Esophagus squamous epithelium (tissue), 5 donors: Measurements from ENCODE around the gene P2RY6. TPM values are rescaled to one million over a fixed set of nuclear protein-coding genes. Genes with fewer than 3 reads are reported as not detected.

Source experiments
- DNase-seq: peaks from one replicate; lab custom pipeline; 2025; lab: John Stamatoyannopoulos, UW
- H3K27ac ChIP-seq, 4 donors: fragments of 200-600 bp; sonication (generic); one replicate each; pipeline ENCODE4 v1.5.1; 2016 to 2019; ENCODE audit warnings: mild to moderate bottlenecking in 1 of 4
- H3K27me3 ChIP-seq, 4 donors: fragments of 200-600 bp; sonication (generic); 1 replicate in 3 of 4; 2 replicates in 1 of 4; pipeline versions ENCODE4 v1.5.1 to v1.6.0; 2017 to 2021; ENCODE audit warnings: antibody characterized with exemption in 1 of 4
- H3K36me3 ChIP-seq, 3 donors: fragments of 200-600 bp; sonication (generic); one replicate each; pipeline ENCODE4 v1.5.1; 2016 to 2019
- H3K4me1 ChIP-seq, 3 donors: fragments of 200-600 bp; sonication (generic); one replicate each; pipeline ENCODE4 v1.5.1; 2017 to 2019
- H3K4me3 ChIP-seq, 4 donors: fragments of 200-600 bp; sonication (generic); 1 replicate in 3 of 4; 2 replicates in 1 of 4; pipeline ENCODE4 v1.5.1; 2016 to 2019; ENCODE audit warnings: mild to moderate bottlenecking in 2 of 4, moderate library complexity in 1 of 4
- H3K9me3 ChIP-seq, 3 donors: fragments of 200-600 bp; sonication (generic); one replicate each; pipeline ENCODE4 v1.5.1; 2016 to 2019
- POLR2A ChIP-seq, 4 donors: fragments of 450-650 bp; IDR thresholded peaks; one replicate each; pipeline ENCODE4 v1.6.1; 2017; ENCODE audit warnings: antibody characterized with exemption in 4 of 4, mild to moderate bottlenecking in 4 of 4, moderate library complexity in 3 of 4
- WGBS, 2 donors: methylation state at CpG; one replicate each; pipeline ENCODE4 v1.1.5; 2018; 5-methylcytosine and 5-hydroxymethylcytosine counted together
- intact Hi-C: fragments of 100-400 bp; cut with DNase I; formaldehyde crosslinking; loops from one replicate; pipeline ENCODE4 v1.15.0; 2022
- total RNA-seq, 4 donors: library from RNA; depleted of rRNA; stranded (reverse); fragments of >200 nt; gene quantifications; one replicate each; pipeline ENCODE4 v1.1.0, GENCODE V29; 2016
- TF ChIP-seq, protein P1 (sequence below), 6 experiments: fragments of 450-650 bp in 4 of 6; fragments of 200-600 bp in 2 of 6; sonication (generic) in 2 of 6; IDR thresholded peaks; one replicate each; pipeline ENCODE4 v1.5.1; 2016 to 2019; ENCODE audit warnings: antibody characterized with exemption in 6 of 6, mild to moderate bottlenecking in 4 of 6, moderate library complexity in 4 of 6
- donor health status: DM: yes; HTN: yes; CAD: no.

The P2RY6 gene
- total RNA-seq, 4 donors from 2014 or later: 0.26 to 3.6 (median 1.3) TPM

DNA sequence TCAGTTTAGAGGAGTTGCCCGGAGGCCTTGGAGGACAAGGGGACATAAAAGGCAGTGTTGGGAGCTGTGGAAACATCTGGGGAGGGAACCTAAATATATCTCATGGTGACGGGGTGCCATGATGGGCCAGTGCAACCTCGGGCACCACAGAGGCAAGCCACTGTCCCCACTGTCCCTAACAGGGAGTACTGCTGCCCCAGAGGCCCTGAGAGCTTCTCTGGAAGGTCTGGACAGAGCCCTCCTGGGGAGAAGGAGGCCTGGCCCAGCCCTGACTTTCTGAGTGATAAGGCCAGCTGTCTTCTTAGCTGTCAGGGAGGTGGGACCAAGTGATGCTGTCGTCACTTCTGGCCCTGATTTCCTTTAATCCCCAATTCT, 5.5 kb upstream of the P2RY6 start:
- no peak for DNase-seq

DNA sequence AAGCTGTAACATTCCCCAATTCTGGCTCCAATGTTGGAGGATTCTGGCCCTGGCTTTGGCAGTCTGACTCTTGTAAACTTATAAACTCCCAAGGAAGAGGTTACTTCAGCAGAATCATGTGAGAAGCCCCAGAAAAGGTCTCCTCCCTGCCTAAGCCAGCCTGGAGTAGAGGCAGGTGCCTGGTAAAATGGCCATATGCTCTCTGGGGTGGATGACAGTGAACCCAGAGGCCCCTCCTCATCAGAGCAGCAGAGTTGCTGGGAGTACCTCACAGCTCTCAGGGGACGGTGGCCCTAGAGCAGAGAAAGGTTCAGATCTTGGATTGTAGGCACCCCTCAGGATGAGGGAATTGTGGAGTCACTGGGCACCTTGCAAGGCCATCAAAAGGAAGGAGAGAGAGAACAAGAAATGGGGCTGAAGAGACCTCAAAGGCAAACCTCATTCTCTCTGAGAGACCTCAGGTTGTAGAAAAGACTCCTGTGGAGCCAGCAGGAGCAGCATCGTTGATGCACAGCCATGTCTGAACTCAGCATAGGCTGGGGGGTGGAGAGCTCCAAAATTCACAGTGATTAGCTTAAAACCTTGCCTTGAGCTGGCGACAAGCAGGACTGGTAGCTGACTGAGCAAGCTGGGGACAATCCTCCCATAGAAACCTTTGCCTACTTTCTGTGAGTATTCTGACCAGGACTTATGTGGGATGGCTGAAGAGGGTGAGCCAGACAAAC, 4.9 kb upstream of the P2RY6 start:
- intact Hi-C loops: no loop called here
- H3K27me3 ChIP-seq: peaks cover 0 to 43% (median 4%) of the 10 kb centered on the region in 4 donors
- no peaks in the 10 kb centered on the region for H3K36me3 ChIP-seq
- H3K4me3 ChIP-seq: no peak overlapping the region
- H3K9me3 ChIP-seq: no peaks in the 10 kb centered on the region
- TF ChIP-seq, protein P1, sequence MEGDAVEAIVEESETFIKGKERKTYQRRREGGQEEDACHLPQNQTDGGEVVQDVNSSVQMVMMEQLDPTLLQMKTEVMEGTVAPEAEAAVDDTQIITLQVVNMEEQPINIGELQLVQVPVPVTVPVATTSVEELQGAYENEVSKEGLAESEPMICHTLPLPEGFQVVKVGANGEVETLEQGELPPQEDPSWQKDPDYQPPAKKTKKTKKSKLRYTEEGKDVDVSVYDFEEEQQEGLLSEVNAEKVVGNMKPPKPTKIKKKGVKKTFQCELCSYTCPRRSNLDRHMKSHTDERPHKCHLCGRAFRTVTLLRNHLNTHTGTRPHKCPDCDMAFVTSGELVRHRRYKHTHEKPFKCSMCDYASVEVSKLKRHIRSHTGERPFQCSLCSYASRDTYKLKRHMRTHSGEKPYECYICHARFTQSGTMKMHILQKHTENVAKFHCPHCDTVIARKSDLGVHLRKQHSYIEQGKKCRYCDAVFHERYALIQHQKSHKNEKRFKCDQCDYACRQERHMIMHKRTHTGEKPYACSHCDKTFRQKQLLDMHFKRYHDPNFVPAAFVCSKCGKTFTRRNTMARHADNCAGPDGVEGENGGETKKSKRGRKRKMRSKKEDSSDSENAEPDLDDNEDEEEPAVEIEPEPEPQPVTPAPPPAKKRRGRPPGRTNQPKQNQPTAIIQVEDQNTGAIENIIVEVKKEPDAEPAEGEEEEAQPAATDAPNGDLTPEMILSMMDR (IDR thresholded peaks at IDR 0.05): no peak
- TF ChIP-seq POLR2A (IDR thresholded peaks at IDR 0.05): no peak
- H3K4me1 ChIP-seq: peaks cover 9 to 39% (median 36%) of the 10 kb centered on the region in 3 donors
- H3K27ac ChIP-seq: peak overlapping the region in 1 of 4 donors; percentile 9
- 50 to 65% methylated on average over 2 of the region's 3 CpGs for WGBS, 2 donors
- DNase-seq: no peak

More for the DNA sequence above, 5.5 kb upstream of the P2RY6 start:
- TF ChIP-seq POLR2A (IDR thresholded peaks at IDR 0.05): no peak
- TF ChIP-seq, protein P1 (IDR thresholded peaks at IDR 0.05): no peak
- Histone ChIP-seq H3K27me3 (peaks cover 0 to 43% (median 4%) of the 10 kb centered on the region in 4 donors), H3K36me3 (no peaks in the 10 kb centered on the region), H3K9me3 (no peaks in the 10 kb centered on the region), H3K4me1 (peaks cover 9 to 36% (median 36%) of the 10 kb centered on the region in 3 donors), H3K4me3 (no peak overlapping the region), H3K27ac (peak overlapping the region in 1 of 4 donors; percentile 9)
- 87 to 90% methylated on average over 2 to 3 of the region's 4 CpGs for WGBS, 2 donors
- intact Hi-C loops: no loop called here

DNA sequence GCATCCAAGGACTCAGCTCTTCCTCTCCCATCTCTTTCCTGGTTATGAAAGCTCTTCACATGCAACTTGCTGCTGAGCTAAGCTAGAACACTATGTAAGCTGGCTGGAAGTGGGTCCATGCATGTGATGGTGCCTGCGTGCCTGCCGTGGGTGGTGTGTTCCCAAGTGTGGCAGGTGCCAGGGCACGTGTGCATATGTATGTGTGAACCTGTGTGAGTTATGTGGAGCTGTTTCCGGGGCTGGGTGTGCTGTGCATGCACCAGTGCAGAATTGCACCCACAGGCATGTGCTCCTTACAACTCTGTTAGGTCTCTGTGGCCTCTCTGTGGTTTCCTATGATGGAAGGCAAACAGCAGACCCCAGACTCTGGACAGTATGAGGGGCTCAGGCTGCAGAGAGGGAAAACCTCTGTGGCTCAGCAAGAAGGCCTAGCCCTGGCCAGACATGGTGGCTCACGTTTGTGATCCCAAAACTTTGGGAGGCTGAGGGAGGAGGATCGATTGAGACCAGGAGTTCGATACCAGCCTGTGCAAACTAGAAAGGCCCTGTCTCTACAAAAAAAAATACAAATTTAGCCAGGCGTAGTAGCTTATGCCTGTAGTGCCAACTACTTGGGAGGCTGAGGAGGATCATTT, 4.1 kb upstream of the P2RY6 start:
- no peak for TF ChIP-seq POLR2A (IDR thresholded peaks at IDR 0.05)
- TF ChIP-seq, protein P1 (IDR thresholded peaks at IDR 0.05): no peak
- intact Hi-C loops: no loop called here
- no peaks in the 10 kb centered on the region for H3K9me3 ChIP-seq
- 89 to 92% methylated on average over 7 to 8 of the region's 8 CpGs for WGBS, 2 donors
- H3K27ac ChIP-seq: no peak overlapping the region
- H3K27me3 ChIP-seq: peaks cover 0 to 40% (median 4%) of the 10 kb centered on the region in 4 donors
- DNase-seq: no peak
- H3K4me3 ChIP-seq: no peak overlapping the region
- peaks cover 9 to 39% (median 36%) of the 10 kb centered on the region in 3 donors for H3K4me1 ChIP-seq
- H3K36me3 ChIP-seq: no peaks in the 10 kb centered on the region

DNA sequence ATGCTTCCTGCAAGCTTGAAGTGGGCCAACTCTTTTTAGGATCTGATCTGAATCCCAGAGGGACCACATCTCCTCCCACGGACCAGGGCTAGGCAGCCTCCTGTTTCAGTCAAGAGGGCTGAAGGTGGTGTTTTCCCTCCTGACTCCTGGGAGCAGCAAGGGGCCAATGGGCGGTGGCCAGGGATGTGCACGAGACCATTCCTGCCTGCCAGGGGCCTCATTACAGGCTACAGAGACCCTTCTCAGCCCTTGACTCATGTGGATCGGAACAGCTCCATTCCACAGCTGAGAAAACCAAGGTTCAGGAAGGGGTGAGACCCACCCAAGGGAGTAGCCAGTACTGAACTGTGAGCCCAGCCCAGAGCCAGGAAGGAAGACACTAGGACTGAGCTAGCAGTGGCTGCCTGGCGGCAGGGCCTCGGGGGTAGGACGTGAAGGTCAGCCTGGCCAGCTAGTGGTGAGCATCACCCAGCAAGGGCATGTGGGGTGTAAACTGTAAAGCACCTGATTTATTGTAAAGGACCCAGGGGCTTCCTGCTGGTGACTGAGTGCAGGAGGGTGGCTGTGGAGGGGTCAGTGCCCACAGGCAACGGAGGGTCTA, 3.4 kb upstream of the P2RY6 start:
- H3K27ac ChIP-seq: no peak overlapping the region
- intact Hi-C loops: no loop called here
- no peaks in the 10 kb centered on the region for H3K36me3 ChIP-seq
- peaks cover 0 to 32% (median 4%) of the 10 kb centered on the region in 4 donors for H3K27me3 ChIP-seq
- WGBS, 2 donors: 54 to 67% methylated on average over 1 to 3 of the region's 8 CpGs
- H3K4me3 ChIP-seq: no peak overlapping the region
- H3K9me3 ChIP-seq: no peaks in the 10 kb centered on the region
- DNase-seq: no peak
- TF ChIP-seq, protein P1 (IDR thresholded peaks at IDR 0.05): no peak
- no peak for TF ChIP-seq POLR2A (IDR thresholded peaks at IDR 0.05)
- H3K4me1 ChIP-seq: peaks cover 9 to 41% (median 36%) of the 10 kb centered on the region in 3 donors
